NCI-H345 treated with DMSO at 0.1 percent for 48 hours (cell line): ENCODE measurements around the gene KRT2.
"Not testable (repeated sequence)": the region's sequence is repeated elsewhere in the genome, so short reads cannot be mapped to it uniquely, and the experiment has no call there.

Experiments
- DNase-seq: peaks from one replicate; lab custom pipeline; 2025; ENCODE audit not compliant: unreplicated experiment; lab: John Stamatoyannopoulos, UW

Gene KRT2

DNA sequence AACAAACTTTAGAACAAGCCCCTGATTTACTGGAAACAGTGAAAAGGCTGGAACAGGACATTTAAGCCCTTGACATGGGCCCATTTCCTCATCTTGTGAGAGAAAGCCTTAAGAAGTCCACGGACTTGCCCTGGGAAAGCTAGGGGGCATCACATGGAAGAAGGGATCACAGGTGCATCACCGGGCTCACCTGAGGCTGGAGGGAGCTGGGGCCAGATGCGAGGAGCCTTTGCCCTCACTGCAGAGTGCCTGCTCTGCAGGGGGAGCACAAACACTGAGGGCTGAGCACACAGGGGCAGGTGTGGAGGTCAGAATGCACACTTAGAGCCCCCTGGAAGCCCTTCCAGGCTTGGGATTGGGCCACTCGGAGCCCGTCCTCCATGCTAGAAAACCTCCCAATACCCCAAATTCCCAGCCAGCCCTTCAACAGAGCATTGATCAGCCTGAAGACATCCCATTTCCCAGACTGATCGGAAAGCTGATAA, 33.4 kb upstream of the KRT2 start:
- no peak for DNase-seq

DNA sequence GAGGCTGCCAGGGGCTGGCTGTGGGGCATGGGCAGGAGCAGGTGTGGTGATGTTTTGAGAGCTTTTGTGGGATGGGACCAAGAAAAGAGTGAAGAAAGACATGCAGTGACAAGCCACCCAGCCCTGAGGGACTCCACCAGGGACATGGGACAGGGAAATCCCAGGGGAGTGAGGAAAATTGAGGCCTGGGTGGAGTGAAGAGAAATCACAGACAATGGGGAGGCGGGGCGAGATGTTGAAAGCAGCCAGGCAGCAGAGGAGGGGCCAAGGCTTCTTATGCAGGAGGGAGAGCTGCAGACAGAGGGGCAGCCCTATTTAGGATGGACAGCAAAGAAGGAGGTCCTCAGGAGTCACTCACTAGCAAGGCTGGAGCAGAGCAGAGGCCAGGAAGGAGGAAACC, 32.4 kb upstream of the KRT2 start:
- DNase-seq: no peak

DNA sequence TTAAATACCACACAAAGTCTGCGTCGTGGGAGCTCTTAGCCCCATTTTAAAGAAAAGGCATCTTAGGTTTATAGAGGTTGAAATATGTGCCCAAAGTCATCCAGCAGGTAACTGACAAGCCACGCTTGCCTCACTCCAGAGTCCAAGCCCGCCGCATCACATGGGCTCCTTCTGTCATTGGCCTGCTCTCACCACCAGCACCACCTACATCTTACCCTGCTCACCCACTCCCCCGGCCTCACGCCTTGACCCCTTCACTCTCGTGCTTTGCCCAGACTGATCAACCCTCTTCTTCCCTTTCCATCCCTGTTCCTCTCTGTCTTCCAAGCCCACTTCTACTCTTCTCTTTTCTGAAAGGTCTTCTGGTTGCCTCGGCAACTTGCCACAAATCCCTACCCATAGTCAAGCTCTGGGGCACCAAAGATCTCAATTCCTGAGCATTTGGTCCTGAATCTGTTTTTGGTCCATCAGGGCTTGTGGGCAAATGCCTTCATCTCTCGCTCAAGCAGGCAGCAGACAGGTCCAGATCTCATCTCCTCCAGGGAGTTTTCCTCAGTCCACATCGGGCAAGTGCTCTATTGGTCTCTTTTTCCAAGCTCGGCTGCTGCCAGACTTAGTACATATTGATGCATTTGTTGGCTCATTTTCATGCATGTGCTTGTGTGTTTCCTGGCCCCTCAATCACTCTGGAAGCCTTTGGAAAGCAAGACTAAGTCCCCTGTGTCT, 31.7 kb upstream of the KRT2 start:
- DNase-seq: no peak

DNA sequence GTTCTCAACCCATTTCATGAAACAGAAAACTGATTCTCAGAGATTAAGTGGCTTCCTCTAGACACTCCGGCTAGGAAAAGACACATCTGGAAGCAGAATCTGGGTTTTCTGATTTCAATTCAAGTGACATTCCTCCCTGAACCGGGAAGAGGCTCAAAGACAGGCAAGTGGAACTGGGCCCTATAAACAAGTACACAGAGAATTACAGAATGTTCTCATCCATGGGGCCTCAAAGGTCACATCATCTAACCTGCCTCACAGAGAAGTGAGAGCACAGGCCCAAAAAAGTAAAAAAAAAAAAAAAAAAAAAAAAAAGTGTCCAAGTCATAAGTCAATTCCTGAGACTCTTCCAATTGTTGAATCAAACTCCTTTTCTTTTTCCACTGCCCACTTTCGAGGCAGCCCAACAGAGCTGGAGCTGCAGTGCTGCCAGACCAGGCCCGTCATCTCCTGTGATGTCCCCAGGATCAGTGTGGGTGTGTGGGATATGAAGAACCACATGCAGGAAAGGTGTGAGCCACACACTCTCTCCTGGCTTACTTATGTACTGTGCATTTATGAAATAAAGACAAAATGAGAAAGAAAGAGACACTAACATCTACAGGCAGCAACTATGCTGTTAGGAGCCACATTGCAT, 31.0 kb upstream of the KRT2 start:
- no peak for DNase-seq

DNA sequence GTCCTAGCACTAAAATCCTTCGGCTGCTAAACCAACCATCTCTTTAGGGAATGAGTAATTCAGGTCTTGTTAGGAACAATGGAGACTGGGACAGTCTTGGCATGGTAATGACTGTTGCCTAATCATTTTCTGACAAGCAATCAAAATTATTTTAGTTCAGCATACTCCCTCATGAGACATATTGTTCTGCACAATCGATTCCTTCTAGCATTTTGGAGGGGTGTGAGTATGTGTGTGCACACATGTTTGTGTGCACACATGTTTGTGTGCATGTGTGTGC, 30.3 kb upstream of the KRT2 start:
- DNase-seq: no peak

DNA sequence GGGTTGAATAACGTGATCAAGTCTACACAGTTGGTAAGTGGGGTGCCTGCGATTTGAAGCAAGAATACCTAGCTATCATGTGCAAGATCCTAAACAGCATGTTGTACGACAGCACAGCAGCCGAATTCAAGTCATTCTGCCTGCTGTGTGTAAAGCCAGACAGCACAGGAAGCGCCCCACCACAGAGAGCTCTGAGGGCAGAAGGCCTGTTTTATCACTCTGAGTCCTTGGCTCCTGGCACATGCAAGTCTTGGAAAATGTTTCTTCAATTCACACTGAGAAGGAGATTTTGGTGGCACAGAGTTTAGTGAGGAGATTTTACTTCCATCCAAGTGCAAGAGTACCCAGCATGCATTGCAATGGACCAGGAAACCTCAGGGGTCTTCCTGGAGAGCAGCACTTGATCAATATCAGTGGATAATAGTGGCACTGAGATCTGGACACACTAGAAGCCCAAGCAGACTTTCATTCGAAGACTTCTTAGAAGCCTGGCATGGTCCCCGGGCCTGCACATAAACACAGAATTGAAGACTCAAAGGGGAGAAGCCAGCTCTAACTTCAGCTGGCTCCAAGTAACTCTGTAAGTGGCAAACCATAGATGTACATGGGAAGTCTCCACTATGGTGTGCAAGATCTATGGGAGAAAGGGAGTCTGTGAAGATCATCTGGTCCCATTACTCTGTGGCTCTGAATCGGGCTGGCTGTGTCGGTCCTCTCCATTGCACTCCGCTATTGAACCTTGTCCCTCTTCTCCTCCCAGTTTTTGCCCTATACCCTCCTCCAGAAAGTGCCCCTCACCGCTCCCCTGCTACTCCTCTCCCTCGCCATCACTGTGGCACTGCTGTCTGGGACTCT, 29.7 kb upstream of the KRT2 start:
- no peak for DNase-seq

DNA sequence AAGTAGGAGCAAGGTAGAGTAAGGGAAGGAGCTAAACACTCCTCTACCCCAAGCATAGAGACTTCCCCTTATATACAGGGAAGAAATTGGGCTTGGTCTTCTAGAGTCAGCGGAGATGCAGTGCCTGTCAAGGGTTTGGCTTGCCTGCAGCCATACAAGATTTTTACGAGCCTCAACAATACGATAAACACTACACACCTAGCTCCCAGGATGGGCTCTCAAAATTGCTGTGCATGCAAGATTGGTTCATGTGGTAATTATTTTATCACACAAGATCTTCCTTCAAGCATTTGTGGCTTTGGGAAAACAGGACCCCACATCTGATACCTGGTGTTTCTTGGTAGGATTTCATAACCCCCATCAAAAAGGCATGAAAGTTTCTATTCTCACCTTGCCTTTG, 28.4 kb upstream of the KRT2 start, which contains the start of gene KRT1:
KRT1 (minus strand) TSS at position 45 of the 400 bp plus-strand sequence. CDS start 59 bp downstream, outside the sequence.
- DNase-seq: no peak

DNA sequence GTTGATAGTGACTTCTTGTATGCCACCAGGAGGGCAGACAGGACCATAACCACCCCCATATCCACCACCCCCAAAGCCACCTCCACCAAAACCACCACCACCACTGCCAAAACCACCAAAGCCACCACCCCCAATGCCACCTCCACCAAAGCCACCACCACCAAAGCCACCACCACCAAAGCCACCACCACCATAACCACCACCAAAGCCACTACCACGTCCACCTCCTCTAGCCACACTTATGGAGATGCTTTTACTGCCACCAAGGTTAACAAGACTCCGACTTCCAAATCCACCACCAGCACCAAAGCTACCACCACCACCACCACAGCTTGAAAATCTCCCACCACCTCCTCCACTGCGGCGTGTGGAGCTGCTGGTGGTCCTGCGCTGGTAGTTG, 27.9 kb upstream of the KRT2 start:
- no peak for DNase-seq

DNA sequence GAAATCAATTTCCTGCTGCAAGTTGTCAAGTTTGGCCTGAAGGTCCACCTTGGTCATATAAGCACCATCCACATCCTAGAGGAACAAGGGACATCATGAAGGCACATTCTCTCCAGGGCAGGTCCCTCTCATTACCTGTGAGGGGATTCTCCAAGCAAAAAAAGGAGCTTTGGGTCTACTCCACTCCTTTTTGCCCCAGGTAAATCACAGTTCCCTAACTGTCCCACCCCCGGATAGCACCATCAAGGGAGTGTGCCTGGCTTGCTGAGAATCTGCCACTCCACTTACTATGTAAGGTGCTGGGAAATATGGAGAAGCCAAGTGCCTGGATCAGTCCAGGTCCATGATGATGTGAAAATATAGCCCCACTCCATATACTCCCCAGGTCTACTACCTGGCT, 25.7 kb upstream of the KRT2 start:
- DNase-seq: no peak

DNA sequence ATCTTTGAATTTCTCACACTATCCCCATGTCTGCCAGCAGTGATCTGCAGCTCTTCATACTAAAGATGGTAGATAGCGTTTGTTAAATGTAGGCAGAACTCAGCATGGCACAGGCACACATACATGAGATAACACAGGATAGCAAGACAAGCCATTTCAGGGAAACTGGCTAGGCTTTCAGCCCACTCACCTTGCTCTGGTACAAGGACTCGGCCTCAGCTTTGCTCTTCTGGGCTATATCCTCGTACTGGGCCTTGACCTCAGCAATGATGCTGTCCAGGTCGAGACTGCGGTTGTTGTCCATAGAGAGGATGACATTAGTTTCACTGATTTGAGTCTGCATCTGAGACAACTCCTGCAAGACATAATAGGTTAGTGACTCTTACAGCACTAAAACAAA, 25.1 kb upstream of the KRT2 start:
- DNase-seq: no peak

DNA sequence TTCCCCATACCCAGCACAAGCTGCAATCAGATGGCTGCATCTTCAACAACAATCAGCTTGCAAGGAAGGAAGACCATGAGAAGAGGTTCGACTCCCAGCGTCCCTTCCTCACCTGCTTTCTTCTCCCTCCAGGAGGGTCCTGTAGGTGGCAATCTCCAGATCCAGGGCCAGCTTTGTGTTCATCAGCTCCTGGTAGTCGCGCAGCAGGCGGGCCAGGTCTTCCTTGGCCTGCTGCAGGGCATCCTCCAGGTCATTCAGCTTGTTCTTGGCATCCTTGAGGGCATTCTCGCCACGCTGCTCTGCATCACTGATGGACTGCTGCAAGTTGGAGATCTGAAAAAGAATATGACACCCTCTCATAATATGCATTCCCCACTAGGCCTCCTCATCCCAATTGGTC, 24.2 kb upstream of the KRT2 start:
- no peak for DNase-seq

DNA sequence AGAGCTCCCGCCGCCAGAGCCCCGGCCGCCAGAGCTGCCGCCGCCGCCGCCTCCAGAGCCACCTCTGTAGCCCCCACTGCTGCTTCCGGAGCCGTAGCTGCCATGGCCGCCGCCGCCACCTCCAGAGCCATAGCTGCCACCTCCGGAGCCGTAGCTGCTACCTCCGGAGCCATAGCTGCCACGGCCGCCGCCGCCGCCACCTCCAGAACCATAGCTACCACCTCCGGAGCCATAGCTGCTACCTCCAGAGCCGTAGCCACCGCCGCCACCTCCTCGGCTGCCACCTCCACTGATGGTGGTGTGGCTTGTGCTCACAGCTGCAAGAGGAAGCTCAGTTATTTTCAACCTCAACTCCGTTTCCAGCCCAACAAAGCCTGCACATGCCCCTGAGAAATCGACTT, 23.3 kb upstream of the KRT2 start:
- no peak for DNase-seq

DNA sequence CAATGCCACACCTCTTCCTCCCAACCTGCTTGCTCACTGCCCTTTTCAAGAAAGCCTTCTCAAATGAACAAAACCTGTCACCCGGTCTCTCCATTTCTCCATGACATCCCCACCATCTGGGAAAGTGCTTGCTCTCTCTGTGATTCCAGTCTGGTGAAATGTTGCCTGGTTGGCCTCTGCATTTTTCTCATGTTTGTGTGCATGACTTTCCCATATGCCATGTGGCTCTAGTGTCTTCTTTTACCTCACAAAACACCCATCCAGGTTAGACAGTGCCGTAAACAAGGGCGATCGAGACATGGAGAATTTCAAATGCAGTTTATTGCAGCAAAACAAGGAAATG, 22.4 kb upstream of the KRT2 start:
- no peak for DNase-seq

DNA sequence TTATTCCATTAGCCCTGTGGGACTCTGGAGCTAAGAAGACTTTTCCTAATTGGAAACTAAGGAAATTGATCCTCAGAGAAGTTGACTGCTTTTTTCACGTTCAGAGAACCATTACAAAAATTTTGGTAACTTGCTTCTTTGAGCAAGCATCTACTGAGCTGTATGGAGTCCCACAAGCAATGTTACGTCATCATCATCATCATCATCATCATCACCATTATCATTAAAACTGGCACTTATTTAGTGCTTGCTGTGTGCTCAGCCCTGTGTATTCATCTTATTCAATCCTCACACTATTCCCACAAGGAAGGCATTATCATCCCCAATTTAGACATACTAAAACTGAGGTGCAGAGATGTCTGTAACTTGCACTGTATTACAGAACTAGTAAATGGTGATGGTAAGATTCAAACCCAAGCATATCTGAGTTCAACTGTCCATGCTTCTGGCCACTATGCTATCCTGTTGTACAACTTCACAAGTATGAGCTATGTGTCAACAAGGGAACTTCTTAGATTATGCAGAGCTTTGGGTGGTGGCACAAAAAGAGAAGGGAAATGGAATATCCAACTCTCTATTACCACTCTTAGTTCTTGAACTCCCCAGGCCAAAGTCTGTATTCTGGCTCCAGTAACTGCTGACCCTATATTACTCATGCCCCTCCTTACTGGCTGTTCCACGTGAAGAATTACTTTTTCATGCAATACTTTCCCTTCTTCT, 21.9 kb upstream of the KRT2 start:
- DNase-seq: no peak

DNA sequence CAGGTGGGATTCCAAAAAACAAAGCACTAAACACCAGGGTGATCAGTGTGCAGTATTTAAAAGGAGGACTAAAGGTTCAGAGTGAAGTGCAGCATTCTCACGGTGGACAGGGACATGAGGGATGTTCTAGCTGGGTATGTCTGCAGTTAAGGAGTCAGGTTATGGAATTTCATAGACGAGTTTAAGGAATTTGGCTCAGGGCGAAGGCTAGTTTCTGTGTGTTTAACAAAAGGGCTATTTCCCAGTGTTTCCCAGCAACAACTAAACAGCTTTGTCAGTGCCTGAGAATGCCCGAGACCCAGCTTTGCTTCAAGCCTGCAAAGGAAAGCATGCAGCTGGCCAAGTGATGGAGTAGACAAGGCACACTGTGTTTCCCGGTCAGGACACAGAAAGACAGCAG, 21.2 kb upstream of the KRT2 start:
- DNase-seq: no peak

DNA sequence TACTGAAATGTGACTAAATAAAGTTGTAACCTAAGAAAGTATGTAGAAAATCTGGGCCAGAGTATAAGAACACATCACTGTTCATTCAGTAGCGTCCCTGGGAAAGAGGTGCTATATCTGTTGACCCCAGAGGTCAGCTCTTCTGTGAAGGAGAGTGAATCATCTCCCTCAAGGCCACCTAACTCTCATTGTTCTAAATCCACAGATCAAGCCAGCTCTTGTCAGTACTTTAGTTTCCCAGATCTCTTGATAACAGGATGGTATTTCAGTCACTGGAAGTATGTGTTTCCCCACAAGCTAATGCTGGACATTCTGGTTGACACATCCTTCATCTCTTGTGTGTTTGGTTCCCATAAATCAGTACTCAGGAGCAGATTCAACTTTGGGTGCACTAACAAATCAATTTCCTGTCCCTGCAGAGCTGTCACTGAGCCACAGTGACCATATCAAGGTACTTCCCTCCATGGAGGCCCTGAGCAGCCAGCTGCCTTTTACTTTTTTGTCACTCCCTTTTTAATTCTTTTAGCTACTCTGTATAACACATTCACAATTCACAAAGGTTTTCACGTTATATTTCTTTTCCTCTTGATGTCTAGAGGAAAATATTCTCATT, 20.4 kb upstream of the KRT2 start:
- DNase-seq: no peak

DNA sequence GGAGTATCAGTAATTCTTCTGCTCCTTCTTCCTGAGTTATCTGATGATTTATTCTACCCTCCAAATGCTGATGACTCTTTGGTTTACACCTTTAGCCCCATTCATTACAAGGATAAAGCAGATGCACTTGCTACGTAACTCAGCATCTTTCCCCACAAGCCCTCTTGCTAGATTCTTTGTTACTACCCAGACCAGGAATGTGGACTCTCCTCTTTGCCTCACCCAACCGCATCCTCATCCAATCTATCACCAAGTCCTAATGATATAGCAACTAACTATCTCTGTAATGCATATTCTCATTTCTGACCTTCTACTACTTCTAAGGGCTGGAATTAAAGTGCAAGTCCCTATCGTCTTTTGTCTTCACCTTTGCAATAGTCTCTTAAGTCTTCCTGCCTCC, 18.9 kb upstream of the KRT2 start:
- no peak for DNase-seq

DNA sequence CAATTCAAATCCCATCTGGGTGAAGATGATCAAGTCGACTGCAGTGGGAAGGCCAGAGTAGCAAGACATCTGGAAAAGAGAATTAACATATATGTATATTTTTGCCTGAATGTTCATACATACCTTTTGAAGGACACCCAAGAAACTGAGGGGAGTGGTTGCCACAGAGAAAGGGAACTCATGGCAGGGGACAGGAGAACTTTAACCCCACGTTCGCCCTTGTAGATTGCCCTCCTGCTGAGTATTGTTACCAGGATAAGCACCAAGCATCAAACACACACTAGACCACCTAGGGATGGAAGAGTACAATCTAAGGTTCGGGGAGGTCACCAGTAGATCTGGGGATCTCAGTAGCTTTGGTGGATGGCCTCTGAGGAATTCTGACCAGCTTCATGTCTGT, 18.5 kb upstream of the KRT2 start:
- DNase-seq: no peak

DNA sequence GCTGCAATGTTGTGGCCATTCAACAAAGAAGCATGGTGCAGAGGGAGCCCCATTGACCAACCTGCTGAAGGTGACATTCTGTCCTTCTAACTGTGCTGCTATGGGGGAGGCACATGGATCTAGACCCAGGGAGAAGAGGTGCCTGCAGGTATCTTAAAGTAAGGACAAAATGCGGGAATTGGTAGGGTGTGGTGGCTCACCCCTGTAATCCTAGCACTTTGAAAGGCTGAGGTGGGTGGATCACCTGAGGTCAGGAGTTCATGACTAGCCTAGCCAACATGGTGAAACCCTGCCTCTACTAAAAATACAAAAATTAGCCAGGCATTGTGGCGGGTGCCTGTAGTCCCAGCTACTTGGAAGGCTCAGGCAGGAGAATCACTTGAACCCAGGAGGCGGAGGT, 17.9 kb upstream of the KRT2 start:
- DNase-seq: not testable (repeated sequence)

DNA sequence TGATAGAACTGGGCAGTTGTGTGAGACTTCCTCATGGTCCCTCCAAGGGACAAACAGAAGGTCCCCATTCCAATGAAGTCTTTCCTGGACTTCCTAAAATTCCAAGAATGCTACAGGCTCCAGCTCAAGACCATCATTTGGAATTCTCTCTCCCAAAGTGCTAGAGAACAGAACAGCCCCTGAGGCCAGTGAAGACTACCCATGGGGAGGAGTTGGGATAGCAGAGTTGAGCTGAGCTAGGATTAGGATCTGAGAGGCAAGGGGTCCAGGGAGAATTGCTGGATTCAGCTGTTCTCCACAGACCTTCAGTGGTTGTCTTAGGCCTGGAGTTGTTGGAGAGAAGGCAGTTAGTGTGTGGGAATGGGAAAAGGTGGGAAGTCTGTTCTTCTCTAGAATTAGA, 17.4 kb upstream of the KRT2 start:
- DNase-seq: no peak

DNA sequence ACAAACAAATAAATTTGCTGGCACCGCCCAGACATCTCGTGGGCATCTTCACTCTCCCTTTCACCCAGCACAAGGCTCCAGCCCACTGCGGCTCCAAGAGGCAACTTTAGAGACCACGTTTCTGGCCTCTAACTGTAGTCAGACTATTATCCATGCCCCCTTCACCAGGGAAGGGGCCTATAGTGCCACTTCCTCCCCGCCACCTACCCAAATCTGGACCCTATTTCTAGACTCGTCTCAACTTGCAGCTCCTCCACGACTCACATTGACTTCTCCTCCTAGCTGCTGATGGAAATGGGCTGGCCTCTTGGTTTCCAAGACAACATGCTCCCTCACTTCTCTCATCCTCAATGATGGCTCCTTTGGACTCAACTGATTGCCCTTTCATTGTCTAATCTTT, 15.9 kb upstream of the KRT2 start:
- DNase-seq: no peak
